ENCODE measurements around the gene PCDH9.

PCDH9 gene

DNA sequence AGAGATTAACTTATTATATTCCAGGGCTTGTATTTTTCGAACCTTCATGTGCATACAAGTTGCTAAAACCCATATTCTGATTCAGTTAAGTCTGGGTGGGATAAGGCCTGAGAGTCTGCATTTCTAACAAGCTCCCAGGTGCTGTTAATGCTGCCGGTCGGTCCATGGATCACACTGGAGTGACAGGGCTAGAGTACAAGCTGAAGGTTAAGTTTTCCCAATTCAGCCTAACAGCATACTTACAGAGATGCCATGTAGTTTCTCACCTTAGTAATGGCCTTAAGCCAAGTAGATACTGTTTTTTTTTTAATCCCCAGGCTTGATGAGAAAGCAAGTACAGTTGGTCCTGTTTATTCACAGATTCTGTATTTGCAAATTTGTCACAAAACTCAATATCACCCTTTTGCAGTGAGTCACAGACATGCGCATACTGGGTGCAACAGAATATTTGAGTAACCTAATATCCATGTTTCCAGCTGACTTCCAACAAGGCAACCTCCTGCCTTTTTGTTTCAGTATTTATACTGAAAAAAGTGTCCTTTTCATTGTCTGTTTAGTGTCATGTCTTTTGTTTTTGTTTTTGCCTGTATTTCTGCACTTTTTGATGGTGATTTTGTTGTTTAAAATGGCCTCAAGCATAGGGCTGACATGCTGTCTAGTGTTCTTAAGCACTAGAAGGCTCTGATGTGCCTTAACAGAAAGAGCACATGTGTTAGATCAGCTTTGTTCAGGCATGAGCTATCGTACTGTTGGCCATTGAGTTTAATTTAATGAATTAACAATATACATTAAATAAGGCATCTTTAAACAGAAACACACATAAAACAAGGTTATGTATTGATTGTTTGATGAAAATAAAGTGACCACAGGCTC lies 875.0 kb downstream of the PCDH9 start:
- no peak for DNase-seq

GRCh38 chr13:66353664-66354063 lies 876.5 kb downstream of the PCDH9 start:
- DNase-seq = no peak

GRCh38 chr13:66349966-66350365 lies 880.2 kb downstream of the PCDH9 start:
- DNase-seq = no peak

GRCh38 chr13:66348745-66349690 lies 881.1 kb downstream of the PCDH9 start:
- DNase-seq = no peak

- DNase-seq = no peak
Measured at GRCh38 chr13:66347486-66348117, 882.5 kb downstream of the PCDH9 start.

DNA sequence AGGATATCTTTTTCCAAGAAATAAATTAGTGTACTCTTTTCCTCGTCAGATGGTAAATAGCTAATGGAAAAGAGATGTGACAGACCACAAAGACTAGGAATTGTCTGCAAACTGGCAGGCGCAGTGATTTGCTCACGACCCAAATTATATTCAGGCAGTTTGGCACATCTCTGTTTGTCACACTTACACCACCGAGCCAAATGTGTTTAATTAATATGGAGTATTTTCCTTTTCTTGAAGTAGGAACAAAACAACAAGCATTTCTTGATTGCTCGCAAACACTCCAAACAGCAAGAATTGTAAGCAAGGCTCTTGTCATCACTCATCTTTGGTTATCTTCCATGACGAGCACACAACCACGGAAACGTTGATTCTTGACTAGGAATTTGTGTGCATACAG lies 884.2 kb downstream of the PCDH9 start:
- no peak for DNase-seq

- no peak for DNase-seq
Measured at GRCh38 chr13:66345518-66345810, 884.7 kb downstream of the PCDH9 start.

DNA sequence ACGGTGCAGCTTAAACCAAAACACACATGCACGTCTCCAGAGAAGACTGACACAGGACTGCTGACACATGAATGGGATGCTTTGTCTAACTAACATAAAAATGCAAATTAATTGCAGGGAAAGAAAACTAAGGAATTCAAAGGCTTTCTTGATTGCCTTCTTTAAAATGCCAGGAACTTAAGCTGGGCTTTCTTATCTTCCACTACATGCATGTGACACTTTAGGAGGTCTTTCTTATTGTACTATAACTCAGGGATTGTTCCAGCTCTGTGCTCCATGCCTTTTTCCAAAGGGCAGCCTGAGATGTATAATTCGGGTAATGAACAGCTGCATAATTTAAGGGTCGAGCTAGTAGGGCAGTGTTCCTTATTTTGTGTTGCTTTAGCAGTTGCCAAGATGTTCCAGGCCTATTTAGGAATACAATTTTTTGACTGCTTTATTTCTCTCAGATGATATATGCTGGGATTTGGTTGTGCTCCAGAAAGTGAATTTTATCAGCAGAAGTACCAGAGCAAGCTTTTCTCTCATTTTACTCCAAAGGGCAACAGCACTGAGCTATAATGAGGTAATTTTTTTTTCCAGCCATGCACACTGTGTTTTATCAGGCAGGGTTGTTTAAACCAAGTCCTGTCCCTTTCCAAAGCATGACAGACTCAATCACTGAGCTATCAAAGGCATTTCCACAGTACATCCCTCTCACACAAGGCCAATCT lies 885.2 kb downstream of the PCDH9 start:
- DNase-seq = no peak

DNA sequence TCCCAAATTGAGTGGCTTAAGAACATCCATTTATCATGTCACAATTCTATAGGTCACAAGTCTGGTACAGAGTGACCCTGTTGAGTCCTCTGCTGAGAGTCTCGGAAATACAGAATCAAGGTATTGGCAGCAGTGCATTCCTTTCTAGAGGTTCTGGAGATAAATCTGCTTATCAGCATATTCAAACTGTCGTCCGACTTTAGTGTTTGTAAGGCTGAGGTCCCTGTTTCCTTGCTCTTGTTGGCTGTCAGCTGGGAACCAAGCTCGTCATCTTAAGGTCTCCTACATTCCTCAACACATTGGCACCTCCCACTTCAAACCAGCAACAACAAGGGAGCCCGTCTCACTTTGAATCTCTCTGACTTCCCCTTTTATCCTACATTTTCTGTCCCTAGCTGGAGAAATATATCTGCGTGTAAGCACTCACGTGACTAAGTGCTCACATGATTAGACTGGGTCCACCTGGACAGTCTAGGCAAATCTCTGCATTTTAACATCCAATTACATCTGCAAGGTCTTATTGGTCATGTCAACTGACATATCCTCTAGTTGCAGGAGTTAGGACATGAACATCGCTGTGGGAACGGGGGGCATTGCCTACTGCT lies 886.8 kb downstream of the PCDH9 start:
- DNase-seq = no peak

DNA sequence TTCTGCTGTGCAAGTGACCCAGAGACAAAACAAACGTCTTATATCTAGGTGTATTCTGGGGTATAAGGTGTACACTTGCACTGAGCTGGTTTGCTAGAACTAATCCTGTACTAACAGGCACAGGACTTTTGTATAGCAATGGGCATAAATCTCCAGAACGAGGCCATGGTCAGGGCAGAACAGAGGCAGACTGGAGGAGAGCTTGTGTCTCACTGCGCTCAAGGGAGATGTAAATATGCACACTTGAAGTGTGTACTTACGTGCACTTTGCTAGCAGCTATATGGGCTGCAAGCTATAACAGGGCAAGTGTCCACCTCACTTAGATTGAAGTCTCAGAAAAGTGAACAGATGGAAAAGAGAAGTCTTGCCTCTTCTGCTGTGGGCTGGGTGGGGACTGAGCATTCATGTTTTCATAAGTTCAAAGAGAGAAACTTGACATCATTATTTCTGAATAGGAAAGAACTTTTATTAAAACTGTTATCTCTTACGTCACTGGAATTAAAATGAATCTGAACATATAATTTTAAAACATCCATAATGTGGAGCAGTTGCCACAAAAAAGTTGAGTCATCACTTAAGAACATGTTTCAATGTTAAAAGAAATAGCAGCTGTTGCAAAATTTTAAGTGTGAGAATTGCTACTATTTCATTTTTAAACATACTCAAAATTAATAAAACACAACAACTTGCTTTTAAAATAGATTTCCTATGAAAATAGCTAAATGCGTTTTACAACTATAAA lies 888.3 kb downstream of the PCDH9 start:
- no peak for DNase-seq

DNA sequence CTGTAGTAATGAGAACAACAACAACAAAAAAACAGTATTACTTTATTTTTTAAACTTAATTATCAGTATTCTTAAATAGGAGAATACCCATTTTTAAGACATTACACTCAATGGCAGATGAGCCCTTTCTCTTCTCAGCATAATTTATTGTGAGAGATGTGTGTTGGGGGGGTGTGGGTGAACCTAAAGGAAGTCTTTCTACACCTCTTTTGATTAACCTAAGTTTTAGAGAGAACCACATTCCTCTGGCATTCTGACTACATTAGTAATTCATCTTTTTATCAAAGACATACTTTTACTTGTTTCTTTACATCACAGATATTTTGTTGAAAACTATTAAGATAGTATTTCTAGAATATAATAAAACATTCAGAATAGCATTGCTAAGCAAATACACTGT lies 890.9 kb downstream of the PCDH9 start:
- no peak for DNase-seq

DNA sequence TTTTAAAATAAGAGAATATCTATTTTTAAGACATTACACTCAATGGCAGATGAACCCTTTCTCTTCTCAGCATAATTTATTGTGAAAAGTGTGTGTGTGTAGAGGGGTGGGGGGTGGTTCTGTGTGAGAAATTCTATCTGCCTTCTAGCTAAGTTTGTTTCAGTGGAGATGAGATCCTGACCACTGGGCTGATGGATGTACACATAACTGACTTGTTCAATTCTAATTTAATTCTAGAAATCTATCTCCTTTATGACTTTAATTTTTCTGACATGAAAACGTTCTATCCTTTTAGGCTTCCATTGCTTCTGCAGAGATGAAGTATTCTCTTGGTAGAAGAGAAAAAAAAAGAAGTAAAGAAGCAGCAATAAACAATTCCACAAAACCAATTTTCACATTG lies 891.6 kb downstream of the PCDH9 start:
- DNase-seq = no peak

GRCh38 chr13:66335626-66336025 lies 894.5 kb downstream of the PCDH9 start:
- no peak for DNase-seq

DNA sequence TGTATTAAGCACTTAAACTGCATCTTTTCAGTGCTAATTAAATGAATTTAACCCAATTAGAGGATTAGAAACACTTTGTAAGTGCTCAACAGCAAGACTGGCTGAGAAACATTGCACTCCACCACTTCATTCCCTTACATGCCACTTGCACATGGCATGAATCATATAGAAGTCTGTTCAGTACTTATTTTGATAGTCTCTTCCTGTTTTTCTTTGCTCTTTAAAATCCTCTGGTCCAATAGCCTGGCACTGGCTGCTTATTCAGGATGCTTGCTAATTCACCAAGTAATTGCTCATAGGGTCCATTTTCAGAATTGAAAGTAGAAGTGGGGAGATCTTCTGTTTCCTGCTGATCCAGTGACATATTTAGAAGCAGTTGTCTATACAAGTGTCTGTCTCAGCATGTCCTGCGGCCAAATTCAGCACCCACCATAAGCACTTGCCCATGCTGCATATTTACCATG lies 900.1 kb downstream of the PCDH9 start:
- no peak for DNase-seq

DNA sequence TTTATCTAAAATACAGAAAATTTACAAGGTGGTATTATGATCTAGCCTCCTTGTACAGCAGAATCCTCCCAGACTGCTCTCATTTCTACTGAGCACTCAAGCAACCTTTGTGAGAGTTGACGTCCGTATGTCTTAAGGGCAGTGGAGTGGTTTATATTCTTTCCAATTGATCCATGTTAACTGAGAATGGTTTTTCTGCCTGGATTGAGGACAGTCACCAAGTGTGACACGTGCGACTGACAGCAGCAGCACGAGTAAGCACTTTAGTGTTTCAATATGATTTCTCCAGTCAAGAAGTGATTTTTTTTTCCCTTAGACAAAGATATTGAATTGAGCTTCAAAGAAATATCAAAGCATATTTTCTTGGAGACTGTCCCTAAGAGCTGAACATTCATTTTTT lies 901.7 kb downstream of the PCDH9 start:
- DNase-seq = no peak

DNA sequence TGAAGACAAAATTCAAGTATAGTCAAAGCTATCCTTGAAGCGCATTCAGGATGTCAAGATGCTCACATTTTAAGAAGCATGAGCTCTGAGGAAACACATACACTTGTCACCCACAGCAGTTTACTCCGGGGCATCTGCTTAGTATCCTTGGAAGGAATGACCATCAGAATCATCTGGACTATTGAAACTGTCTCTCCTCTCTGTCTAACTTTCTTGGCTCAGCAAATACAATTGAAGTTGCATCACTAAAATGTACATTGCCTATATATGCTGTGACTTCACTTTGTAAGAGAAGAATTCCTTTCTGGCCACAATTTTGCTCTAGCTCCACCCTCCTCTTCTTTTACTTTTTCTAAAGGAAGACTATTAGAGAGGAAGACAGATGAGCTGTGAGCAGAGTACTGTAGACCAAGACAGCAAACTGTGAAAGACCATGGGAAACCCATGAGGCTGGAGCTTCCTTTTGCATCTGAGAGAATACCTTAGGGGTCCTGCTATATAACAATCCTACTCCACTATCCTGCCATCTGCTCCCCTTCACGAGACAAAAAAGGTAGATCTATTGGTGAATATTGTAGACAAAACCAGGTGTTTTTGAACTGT lies 906.3 kb downstream of the PCDH9 start:
- no peak for DNase-seq

GRCh38 chr13:66322936-66323335 lies 907.2 kb downstream of the PCDH9 start:
- no peak for DNase-seq

- no peak for DNase-seq
Measured at GRCh38 chr13:66322193-66322740, 907.9 kb downstream of the PCDH9 start.

GRCh38 chr13:66314911-66315310 lies 915.2 kb downstream of the PCDH9 start:
- no peak for DNase-seq

DNA sequence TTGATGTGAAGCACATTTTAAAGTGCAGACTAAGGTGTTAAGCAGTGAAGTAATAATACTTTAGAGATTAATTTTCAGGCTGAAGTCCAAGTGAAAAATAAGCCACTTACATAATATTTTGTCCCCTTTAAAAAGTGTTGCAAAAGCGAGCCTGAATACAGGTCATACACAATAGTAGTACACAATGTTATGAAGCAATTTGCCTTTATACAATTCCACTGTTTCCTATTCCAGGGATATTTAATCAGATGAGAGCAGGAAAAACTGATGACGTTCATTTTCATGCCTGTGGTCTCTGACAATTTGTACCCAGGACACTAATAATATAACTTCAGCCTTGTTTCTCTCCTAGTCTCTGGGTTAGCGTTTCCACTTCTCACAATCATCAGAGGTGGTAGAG lies 916.7 kb downstream of the PCDH9 start:
- no peak for DNase-seq

All from amniotic stem cell (primary cell).